G401 (cell line): Measurements from ENCODE around the gene TCL1A. TPM values are rescaled to one million over a fixed set of nuclear protein-coding genes. Genes with fewer than 3 reads are reported as not detected.
"Not testable (repeated sequence)": the region's sequence is repeated elsewhere in the genome, so short reads cannot be mapped to it uniquely, and the experiment has no call there.

Experiments
- DNase-seq: peaks from one replicate; pipeline ENCODE4 v3.0.0-alpha.2; 2015; ENCODE audit warnings: low spot score
- in situ Hi-C: cut with HindIII; loops from 2 replicates; pipeline ENCODE4 v1.10.0; 2016; ENCODE audit warnings: low sequenced_read_pairs, mixed read lengths
- total RNA-seq: library from RNA; depleted of rRNA; stranded (reverse); fragments of >200 nt; shearing (Covaris generic); gene quantifications from 2 replicates; pipeline ENCODE4 v1.2.3, GENCODE V29; 2014; rRNA removed

The TCL1A gene
- not detected in 2 replicates for total RNA-seq

- in situ Hi-C loops = no loop called here
- DNase-seq = no peak
Measured at GRCh38 chr14:95713596-95714371, at the start of gene TCL1A. TSS of gene TCL1A (minus strand) at chr14:95714125. CDS start at chr14:95714066, 59 bp downstream.

GRCh38 chr14:95763032-95763431 lies 49.1 kb upstream of the TCL1A start:
- in situ Hi-C loops, DNase-seq: not testable (repeated sequence)

GRCh38 chr14:95761436-95761835 lies 47.5 kb upstream of the TCL1A start:
- in situ Hi-C loops = no loop called here
- no peak for DNase-seq

GRCh38 chr14:95760596-95760995 lies 46.7 kb upstream of the TCL1A start:
- DNase-seq = no peak
- in situ Hi-C loops = no loop called here

- in situ Hi-C loops = no loop called here
- no peak for DNase-seq
Measured at GRCh38 chr14:95759941-95760340, 46.0 kb upstream of the TCL1A start.

GRCh38 chr14:95758331-95758730 lies 44.4 kb upstream of the TCL1A start:
- in situ Hi-C loops = no loop called here
- DNase-seq = no peak

- in situ Hi-C loops = no loop called here
- no peak for DNase-seq
Measured at GRCh38 chr14:95756751-95757150, 42.8 kb upstream of the TCL1A start.

- no peak for DNase-seq
- in situ Hi-C loops = no loop called here
Measured at GRCh38 chr14:95756127-95756526, 42.2 kb upstream of the TCL1A start.

- in situ Hi-C loops = no loop called here
- no peak for DNase-seq
Measured at GRCh38 chr14:95741781-95742180, 27.9 kb upstream of the TCL1A start.

GRCh38 chr14:95741038-95741490 lies 27.1 kb upstream of the TCL1A start:
- in situ Hi-C loops = no loop called here
- no peak for DNase-seq

GRCh38 chr14:95739356-95739755 lies 25.4 kb upstream of the TCL1A start:
- DNase-seq = no peak
- in situ Hi-C loops = no loop called here

GRCh38 chr14:95733212-95733611 lies 19.3 kb upstream of the TCL1A start:
- in situ Hi-C loops = no loop called here

GRCh38 chr14:95730126-95730525 lies 16.2 kb upstream of the TCL1A start:
- DNase-seq = no peak
- in situ Hi-C loops = no loop called here

More at GRCh38 chr14:95733212-95733611, 19.3 kb upstream of the TCL1A start:
- DNase-seq = no peak

- DNase-seq, in situ Hi-C loops: not testable (repeated sequence)
Measured at GRCh38 chr14:95729402-95730028, 15.6 kb upstream of the TCL1A start.

- in situ Hi-C loops = no loop called here
Measured at GRCh38 chr14:95727056-95727700, 13.3 kb upstream of the TCL1A start.

GRCh38 chr14:95725685-95726336 lies 11.9 kb upstream of the TCL1A start:
- no peak for DNase-seq
- in situ Hi-C loops = no loop called here

More at GRCh38 chr14:95727056-95727700, 13.3 kb upstream of the TCL1A start:
- no peak for DNase-seq

GRCh38 chr14:95722525-95723190 lies 8.7 kb upstream of the TCL1A start:
- DNase-seq = no peak

GRCh38 chr14:95712398-95712797 lies 1.5 kb downstream of the TCL1A start:
- in situ Hi-C loops = no loop called here

More at GRCh38 chr14:95722525-95723190, 8.7 kb upstream of the TCL1A start:
- in situ Hi-C loops = no loop called here

More at GRCh38 chr14:95712398-95712797, 1.5 kb downstream of the TCL1A start:
- no peak for DNase-seq
